ENCODE data around the gene PPM1B.
"Not testable (repeated sequence)": the region's sequence is repeated elsewhere in the genome, so short reads cannot be mapped to it uniquely, and the experiment has no call there.

PPM1B gene

DNA sequence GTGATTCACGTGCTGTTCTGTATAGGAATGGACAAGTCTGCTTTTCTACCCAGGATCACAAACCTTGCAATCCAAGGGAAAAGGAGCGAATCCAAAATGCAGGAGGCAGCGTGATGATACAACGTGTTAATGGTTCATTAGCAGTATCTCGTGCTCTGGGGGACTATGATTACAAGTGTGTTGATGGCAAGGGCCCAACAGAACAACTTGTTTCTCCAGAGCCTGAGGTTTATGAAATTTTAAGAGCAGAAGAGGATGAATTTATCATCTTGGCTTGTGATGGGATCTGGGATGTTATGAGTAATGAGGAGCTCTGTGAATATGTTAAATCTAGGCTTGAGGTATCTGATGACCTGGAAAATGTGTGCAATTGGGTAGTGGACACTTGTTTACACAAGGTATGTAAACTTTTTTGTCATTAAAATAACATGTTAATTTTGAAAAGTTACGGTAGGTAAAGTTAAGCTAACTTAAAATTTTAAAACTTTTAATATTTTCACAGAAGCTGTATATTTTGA is 33.0 kb downstream of the PPM1B start:
- Histone ChIP-seq H3K27ac (ENCODE audit: low read length) (no peak overlapping the region), H3K9me3 (ENCODE audit: insufficient read depth, low read depth, low read length) (no peaks in the 10 kb centered on the region), H3K4me3 (ENCODE audit: low read length) (no peak overlapping the region), H3K4me1 (ENCODE audit: insufficient read depth, low read length) (no peaks in the 10 kb centered on the region), H3K27me3 (ENCODE audit: insufficient read depth, low read length) (no peaks in the 10 kb centered on the region), H3K9ac (ENCODE audit: low read depth, low read length) (no peak overlapping the region), H3K36me3 (ENCODE audit: insufficient read depth, low read depth, low read length) (peaks cover 32% of the 10 kb centered on the region)

DNA sequence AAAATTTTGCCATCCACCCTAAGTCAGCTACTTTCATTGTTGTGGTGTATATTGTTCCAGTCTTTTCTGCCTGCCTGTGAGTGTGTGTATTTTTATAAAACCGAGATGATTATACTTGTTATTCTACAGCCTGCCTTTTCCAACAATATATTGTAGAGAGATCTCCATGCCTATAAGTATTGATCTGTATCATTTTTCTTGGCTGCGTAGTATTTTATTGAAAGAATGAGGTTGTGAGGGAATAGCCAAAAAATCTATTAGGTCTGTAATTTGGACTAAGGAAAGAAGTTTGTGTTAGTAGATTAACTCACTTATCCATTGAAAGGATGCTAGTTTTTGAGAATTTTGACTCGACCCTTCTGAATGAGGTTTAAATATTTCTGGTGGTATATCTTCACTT is 34.9 kb downstream of the PPM1B start:
- no peaks in the 10 kb centered on the region for H3K4me1 ChIP-seq (ENCODE audit: insufficient read depth, low read length)
- H3K27me3 ChIP-seq (ENCODE audit: insufficient read depth, low read length): no peaks in the 10 kb centered on the region
- no peaks in the 10 kb centered on the region for H3K9me3 ChIP-seq (ENCODE audit: insufficient read depth, low read depth, low read length)
- H3K4me3 ChIP-seq (ENCODE audit: low read length): no peak overlapping the region
- H3K36me3 ChIP-seq (ENCODE audit: insufficient read depth, low read depth, low read length): peaks cover 39% of the 10 kb centered on the region
- H3K9ac ChIP-seq (ENCODE audit: low read depth, low read length): no peak overlapping the region
- no peak overlapping the region for H3K27ac ChIP-seq (ENCODE audit: low read length)

DNA sequence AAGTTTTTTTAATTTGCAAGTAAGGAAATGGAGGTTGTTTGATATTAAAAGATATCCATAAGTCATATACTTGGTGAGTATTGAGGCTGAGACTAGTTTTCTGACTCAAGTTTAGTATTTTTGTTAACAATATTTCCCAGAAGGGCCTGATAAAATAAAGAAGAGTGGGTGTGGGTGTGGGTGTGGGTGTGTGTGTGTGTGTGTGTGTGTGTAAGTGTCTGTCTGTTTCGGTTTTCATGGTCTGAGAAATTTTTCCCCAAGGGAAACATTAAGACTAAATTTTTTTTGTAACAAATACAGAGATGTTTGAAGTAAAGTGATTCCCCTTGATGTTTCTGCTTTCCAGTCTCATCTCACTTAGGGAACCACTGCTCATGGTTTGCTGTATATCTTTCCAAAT is 36.5 kb downstream of the PPM1B start:
- H3K4me3 ChIP-seq (ENCODE audit: low read length): no peak overlapping the region
- no peaks in the 10 kb centered on the region for H3K27me3 ChIP-seq (ENCODE audit: insufficient read depth, low read length)
- no peak overlapping the region for H3K9ac ChIP-seq (ENCODE audit: low read depth, low read length)
- H3K4me1 ChIP-seq (ENCODE audit: insufficient read depth, low read length): no peaks in the 10 kb centered on the region
- peaks cover 54% of the 10 kb centered on the region for H3K36me3 ChIP-seq (ENCODE audit: insufficient read depth, low read depth, low read length)
- no peaks in the 10 kb centered on the region for H3K9me3 ChIP-seq (ENCODE audit: insufficient read depth, low read depth, low read length)
- H3K27ac ChIP-seq (ENCODE audit: low read length): no peak overlapping the region

DNA sequence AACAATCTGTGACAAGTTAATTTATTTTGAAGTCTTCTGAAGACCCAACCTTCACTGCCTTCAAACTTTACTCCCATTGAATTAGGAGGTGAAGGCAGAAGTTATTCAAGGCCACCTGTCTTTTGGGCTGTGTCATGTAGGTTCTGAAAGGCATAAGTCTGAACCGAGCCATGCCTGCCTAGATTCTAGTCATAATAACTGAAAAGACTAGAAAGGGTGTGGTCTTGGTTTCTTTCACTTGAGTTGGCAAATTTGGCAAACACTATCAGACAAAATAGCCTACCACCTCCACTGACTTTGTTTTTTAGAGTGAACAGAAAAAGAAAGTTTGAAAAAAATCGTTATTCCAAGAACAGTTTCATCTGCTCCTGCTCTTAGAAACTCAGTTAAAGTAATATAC is 38.4 kb downstream of the PPM1B start:
- H3K4me3 ChIP-seq (ENCODE audit: low read length): no peak overlapping the region
- peaks cover 60% of the 10 kb centered on the region for H3K36me3 ChIP-seq (ENCODE audit: insufficient read depth, low read depth, low read length)

DNA sequence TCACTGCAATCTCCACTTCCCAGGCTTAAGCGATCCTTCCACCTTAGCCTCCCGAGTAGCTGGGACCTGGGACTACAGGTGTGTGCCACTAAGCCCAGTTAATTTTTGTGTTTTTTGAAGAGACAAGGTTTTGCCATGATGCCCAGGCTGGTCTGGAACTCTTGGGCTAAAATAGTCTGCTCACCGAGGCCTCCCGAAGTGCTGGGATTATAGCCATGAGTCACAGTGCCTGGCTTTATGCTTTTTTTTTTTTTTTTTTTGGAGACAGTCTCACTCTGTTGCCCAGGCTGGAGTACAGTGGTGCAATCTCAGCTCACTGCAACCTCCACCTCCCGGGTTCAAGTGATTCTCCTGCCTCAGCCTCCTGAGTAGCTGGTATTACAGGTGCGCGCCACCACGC is 39.0 kb downstream of the PPM1B start:
- not testable (repeated sequence) for H3K27me3 ChIP-seq (ENCODE audit: insufficient read depth, low read length)

More for the DNA sequence above, 38.4 kb downstream of the PPM1B start:
- H3K4me1 ChIP-seq (ENCODE audit: insufficient read depth, low read length): no peaks in the 10 kb centered on the region
- no peaks in the 10 kb centered on the region for H3K27me3 ChIP-seq (ENCODE audit: insufficient read depth, low read length)
- no peaks in the 10 kb centered on the region for H3K9me3 ChIP-seq (ENCODE audit: insufficient read depth, low read depth, low read length)
- no peak overlapping the region for H3K9ac ChIP-seq (ENCODE audit: low read depth, low read length)
- no peak overlapping the region for H3K27ac ChIP-seq (ENCODE audit: low read length)

DNA sequence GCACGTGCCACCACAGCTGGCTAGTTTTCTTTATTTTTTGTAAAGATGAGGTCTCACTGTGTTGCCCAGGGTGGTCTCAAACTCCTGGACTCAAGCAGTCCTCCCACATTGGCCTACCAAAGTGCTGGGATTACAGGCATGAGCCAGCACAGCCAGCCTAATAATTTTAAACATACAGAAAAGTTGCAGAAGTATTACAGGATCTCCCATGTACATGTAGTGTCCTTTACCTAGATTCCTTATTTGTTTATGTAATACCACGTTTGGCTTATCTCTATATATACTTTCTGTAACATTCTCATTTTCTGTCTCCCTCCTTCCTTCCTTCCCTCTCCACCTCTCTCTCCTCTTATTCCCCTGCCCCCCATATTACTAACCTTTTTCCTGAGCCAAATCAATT is 41.7 kb downstream of the PPM1B start:
- Histone ChIP-seq H3K36me3 (ENCODE audit: insufficient read depth, low read depth, low read length) (peaks cover 65% of the 10 kb centered on the region), H3K27ac (ENCODE audit: low read length) (no peak overlapping the region), H3K9ac (ENCODE audit: low read depth, low read length) (no peak overlapping the region), H3K4me3 (ENCODE audit: low read length) (no peak overlapping the region), H3K9me3 (ENCODE audit: insufficient read depth, low read depth, low read length) (no peaks in the 10 kb centered on the region), H3K27me3 (ENCODE audit: insufficient read depth, low read length) (no peaks in the 10 kb centered on the region), H3K4me1 (ENCODE audit: insufficient read depth, low read length) (no peaks in the 10 kb centered on the region)

More for the DNA sequence above, 39.0 kb downstream of the PPM1B start:
- not testable (repeated sequence) for H3K27ac ChIP-seq (ENCODE audit: low read length); H3K4me3 ChIP-seq (ENCODE audit: low read length); H3K9me3 ChIP-seq (ENCODE audit: insufficient read depth, low read depth, low read length); H3K9ac ChIP-seq (ENCODE audit: low read depth, low read length); H3K4me1 ChIP-seq (ENCODE audit: insufficient read depth, low read length)
- peaks cover 61% of the 10 kb centered on the region for H3K36me3 ChIP-seq (ENCODE audit: insufficient read depth, low read depth, low read length)

DNA sequence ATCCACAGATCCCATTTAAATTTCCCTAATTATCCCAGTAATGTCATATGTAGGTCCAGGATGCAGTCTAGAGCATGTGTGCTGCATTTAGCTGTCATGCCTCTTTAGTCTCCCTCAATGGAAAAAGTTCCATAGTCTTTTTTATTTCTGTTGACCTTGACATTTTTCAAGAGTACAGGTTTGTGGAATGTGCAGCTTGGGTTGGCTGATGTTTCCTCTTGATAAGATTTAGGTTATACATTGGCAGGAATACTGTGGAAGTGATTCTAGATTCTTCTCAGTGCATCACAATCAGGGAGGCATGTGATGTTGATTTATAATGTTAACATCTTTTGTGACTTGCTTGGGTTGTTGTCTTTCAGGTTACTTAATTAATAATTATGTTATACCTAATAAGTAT is 42.5 kb downstream of the PPM1B start:
- Histone ChIP-seq H3K9ac (ENCODE audit: low read depth, low read length) (no peak overlapping the region), H3K4me3 (ENCODE audit: low read length) (no peak overlapping the region), H3K36me3 (ENCODE audit: insufficient read depth, low read depth, low read length) (peaks cover 65% of the 10 kb centered on the region), H3K27me3 (ENCODE audit: insufficient read depth, low read length) (no peaks in the 10 kb centered on the region), H3K9me3 (ENCODE audit: insufficient read depth, low read depth, low read length) (no peaks in the 10 kb centered on the region), H3K4me1 (ENCODE audit: insufficient read depth, low read length) (no peaks in the 10 kb centered on the region), H3K27ac (ENCODE audit: low read length) (no peak overlapping the region)

DNA sequence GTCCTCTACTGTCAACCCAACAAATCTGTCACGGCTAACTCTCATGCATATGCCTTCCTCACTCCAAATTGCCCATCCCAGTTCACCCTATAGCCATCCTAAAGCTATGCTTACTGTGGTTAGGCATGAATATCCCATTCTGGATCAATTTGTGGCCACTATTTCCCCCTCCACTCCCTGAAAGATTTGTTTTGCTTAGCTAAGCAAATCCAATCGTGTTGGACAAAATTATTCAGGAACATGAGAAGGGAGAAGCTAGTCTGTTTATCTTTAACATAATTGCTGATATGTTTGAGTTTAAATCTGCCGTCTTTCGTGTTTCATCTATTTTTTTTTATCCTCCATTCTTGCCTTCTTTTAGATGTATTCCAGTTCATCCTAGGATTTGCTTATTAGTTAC is 43.6 kb downstream of the PPM1B start:
- H3K4me1 ChIP-seq (ENCODE audit: insufficient read depth, low read length): no peaks in the 10 kb centered on the region
- H3K27ac ChIP-seq (ENCODE audit: low read length): no peak overlapping the region
- H3K9me3 ChIP-seq (ENCODE audit: insufficient read depth, low read depth, low read length): no peaks in the 10 kb centered on the region
- H3K36me3 ChIP-seq (ENCODE audit: insufficient read depth, low read depth, low read length): peaks cover 61% of the 10 kb centered on the region
- no peak overlapping the region for H3K9ac ChIP-seq (ENCODE audit: low read depth, low read length)
- H3K4me3 ChIP-seq (ENCODE audit: low read length): no peak overlapping the region
- H3K27me3 ChIP-seq (ENCODE audit: insufficient read depth, low read length): no peaks in the 10 kb centered on the region

DNA sequence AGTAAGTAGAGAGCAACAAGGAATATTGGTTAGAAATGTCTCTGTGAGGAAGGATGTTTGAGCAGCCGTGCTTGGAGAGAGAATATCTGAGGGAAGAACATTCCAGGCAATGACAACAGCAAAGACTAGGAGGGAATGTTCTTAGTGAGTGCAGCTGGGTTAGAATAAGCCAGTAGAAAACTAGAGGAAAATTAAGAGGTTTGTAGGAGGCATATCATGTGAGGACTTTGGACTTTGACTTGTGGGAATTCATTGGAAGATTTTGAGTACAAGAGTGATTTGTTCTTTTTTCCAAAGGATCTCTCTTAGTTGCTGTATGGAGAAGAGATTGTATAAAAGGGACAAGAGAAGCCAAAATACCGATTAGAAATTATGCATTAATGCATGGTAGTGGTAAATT is 47.2 kb downstream of the PPM1B start:
- no peaks in the 10 kb centered on the region for H3K27me3 ChIP-seq (ENCODE audit: insufficient read depth, low read length)
- H3K9me3 ChIP-seq (ENCODE audit: insufficient read depth, low read depth, low read length): no peaks in the 10 kb centered on the region
- no peak overlapping the region for H3K9ac ChIP-seq (ENCODE audit: low read depth, low read length)
- H3K4me3 ChIP-seq (ENCODE audit: low read length): no peak overlapping the region
- no peak overlapping the region for H3K27ac ChIP-seq (ENCODE audit: low read length)
- no peaks in the 10 kb centered on the region for H3K4me1 ChIP-seq (ENCODE audit: insufficient read depth, low read length)
- H3K36me3 ChIP-seq (ENCODE audit: insufficient read depth, low read depth, low read length): peaks cover 65% of the 10 kb centered on the region

DNA sequence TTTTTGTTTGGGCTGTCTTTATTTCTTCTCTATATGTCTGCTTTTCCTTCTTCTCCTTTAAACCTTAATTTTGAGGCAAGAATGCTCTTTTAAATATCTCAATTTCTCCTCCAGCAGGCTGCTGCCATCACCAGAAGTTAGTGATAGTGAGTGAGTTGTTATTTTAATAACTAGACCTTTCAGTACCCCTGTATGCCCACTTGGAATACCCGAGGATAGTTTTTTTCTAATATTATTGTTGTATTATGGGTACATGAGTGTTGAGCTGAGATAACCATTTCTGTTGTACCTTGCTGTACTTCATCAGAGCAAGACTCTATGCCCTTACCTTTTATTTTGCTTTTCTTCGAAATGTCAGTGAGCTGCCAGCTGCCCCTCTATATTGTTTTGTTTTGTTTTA is 50.1 kb downstream of the PPM1B start:
- H3K27ac ChIP-seq (ENCODE audit: low read length): no peak overlapping the region
- H3K27me3 ChIP-seq (ENCODE audit: insufficient read depth, low read length): no peaks in the 10 kb centered on the region
- peaks cover 65% of the 10 kb centered on the region for H3K36me3 ChIP-seq (ENCODE audit: insufficient read depth, low read depth, low read length)
- no peak overlapping the region for H3K4me3 ChIP-seq (ENCODE audit: low read length)
- no peak overlapping the region for H3K9ac ChIP-seq (ENCODE audit: low read depth, low read length)
- no peaks in the 10 kb centered on the region for H3K9me3 ChIP-seq (ENCODE audit: insufficient read depth, low read depth, low read length)
- H3K4me1 ChIP-seq (ENCODE audit: insufficient read depth, low read length): no peaks in the 10 kb centered on the region

DNA sequence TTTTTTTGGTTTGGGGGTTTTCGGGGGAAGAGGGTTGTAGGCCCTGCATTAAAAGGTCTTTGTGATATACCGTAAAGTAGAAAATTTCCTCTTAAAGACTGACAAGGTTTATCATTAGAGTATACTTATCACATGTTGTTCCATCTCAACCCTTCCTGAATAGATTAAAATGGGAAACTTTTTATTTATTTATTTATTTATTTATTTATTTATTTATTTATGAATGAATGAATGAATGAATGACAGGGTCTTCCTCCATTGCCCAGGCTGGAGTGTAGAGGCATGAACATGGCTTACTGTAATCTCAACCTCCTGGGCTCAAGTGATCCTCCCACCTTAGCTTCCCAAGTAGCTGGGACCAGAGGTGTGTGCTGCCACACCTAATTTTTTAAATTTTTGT is 58.1 kb downstream of the PPM1B start:
- no peaks in the 10 kb centered on the region for H3K27me3 ChIP-seq (ENCODE audit: insufficient read depth, low read length)
- H3K9me3 ChIP-seq (ENCODE audit: insufficient read depth, low read depth, low read length): no peaks in the 10 kb centered on the region
- H3K9ac ChIP-seq (ENCODE audit: low read depth, low read length): no peak overlapping the region
- H3K4me3 ChIP-seq (ENCODE audit: low read length): no peak overlapping the region
- H3K36me3 ChIP-seq (ENCODE audit: insufficient read depth, low read depth, low read length): peaks cover 45% of the 10 kb centered on the region
- H3K27ac ChIP-seq (ENCODE audit: low read length): no peak overlapping the region
- H3K4me1 ChIP-seq (ENCODE audit: insufficient read depth, low read length): no peaks in the 10 kb centered on the region

DNA sequence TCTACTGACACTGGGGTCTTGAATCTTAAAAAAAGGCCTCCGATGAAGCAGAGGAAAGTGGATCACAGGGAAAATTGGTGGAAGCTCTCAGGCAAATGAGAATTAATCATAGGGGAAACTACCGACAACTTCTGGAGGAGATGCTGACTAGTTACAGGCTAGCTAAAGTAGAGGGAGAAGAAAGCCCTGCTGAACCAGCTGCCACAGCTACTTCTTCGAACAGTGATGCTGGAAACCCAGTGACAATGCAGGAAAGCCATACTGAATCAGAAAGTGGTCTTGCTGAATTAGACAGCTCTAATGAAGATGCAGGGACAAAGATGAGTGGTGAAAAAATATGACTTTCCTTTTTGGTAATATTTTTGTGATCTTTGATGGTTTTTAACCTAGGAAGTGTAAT is 61.7 kb downstream of the PPM1B start:
- Histone ChIP-seq H3K27ac (ENCODE audit: low read length) (no peak overlapping the region), H3K4me3 (ENCODE audit: low read length) (no peak overlapping the region), H3K27me3 (ENCODE audit: insufficient read depth, low read length) (no peaks in the 10 kb centered on the region), H3K9ac (ENCODE audit: low read depth, low read length) (no peak overlapping the region), H3K36me3 (ENCODE audit: insufficient read depth, low read depth, low read length) (peaks cover 22% of the 10 kb centered on the region; the same call in 1 of the 2 replicates), H3K4me1 (ENCODE audit: insufficient read depth, low read length) (peaks cover 26% of the 10 kb centered on the region), H3K9me3 (ENCODE audit: insufficient read depth, low read depth, low read length) (no peaks in the 10 kb centered on the region)

Measured in iPS-20b (cell line).